GM19455 (cell line): ENCODE results near the gene ANKS1A.
"Not testable (repeated sequence)": the region's sequence is repeated elsewhere in the genome, so short reads cannot be mapped to it uniquely, and the experiment has no call there.

ENCODE experiments used
- ATAC-seq: cut with Tn5 transposase; IDR thresholded peaks from one replicate; pipeline ENCODE4 v1.9.1; 2021; ENCODE audit not compliant: unreplicated experiment

Gene ANKS1A

DNA sequence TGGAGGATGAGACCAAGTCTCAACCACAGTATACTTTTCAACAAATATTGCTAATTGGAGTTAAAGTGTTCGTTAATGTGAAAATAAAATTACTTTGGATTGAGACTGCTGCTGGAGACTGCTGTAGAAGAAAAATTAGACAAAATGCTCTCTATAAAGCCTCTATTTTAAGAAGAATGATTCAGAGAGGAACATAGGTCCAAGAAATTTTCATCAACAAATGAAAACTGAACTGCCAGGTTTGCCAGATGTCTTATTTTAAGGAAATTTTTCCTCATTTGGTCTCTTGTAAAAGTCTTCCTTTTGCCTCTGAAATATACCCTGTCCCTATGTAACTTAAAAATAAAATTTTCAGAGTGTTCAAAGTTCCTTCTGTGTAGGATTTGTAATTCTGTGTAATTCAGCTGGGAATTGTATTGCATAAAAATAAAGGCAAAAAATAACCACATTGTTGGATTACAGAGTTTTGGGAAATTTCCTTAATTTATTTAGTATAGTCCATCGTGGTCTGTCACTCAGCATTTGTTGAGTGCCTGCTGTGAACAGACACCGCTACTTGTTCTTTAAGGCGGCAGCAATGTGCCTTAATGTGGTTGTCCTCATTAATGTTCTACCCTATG is 27.4 kb downstream of the ANKS1A start:
- no peak for ATAC-seq

DNA sequence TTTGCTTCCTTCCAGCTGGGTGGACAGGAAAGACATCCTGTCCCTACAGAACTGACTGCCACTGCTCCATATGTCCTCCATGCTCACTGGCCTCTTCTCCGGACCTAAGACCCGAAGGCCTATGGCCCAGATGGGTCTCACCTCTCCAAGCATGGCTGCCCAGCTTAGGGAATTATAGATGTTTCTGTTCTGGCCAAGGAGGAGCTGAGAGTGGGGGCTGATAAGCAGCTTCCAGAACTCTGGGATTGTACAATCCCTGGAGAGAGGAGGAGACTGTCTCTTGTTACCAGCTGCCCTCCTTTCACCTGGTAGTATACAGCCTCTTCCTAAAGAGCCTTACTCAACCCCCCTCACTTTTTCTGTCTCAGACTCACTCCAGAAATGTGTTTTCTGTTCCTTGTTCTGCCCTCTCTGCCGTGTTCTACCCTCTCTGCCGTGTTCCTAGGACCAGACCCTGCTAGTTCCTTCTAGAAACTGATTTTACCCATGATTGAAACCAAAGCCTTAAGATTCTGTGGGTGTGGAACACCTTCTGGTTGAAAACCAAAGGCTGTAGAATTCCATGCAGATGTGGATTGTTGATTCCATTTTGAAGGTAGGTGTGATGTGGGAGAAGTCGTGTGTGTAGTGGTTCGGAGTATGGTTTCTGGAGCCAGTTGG is 28.7 kb downstream of the ANKS1A start:
- no peak for ATAC-seq

GRCh38 chr6:34919651-34920050 is 30.6 kb downstream of the ANKS1A start:
- ATAC-seq = no peak

DNA sequence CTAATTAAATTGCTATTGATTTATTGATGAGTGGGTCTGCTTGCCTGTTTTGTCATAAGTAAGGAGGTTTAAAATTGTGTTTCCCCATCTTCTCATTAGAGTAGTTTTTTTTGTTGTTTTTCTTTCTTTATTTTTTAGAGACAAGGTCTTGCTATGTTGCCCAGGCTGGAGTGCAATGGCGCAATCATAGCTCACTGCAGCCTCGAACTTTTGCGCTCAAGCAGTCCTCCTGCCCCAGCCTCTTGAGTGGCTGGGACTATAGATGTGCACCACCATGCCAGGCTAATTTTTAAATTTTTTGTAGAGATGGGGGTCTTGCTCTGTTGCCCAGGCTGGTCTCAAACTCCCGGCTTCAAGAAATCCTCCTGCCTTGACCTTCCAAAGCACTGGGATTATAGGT is 31.0 kb downstream of the ANKS1A start:
- no peak for ATAC-seq

GRCh38 chr6:34922177-34922663 is 33.2 kb downstream of the ANKS1A start:
- ATAC-seq = no peak

DNA sequence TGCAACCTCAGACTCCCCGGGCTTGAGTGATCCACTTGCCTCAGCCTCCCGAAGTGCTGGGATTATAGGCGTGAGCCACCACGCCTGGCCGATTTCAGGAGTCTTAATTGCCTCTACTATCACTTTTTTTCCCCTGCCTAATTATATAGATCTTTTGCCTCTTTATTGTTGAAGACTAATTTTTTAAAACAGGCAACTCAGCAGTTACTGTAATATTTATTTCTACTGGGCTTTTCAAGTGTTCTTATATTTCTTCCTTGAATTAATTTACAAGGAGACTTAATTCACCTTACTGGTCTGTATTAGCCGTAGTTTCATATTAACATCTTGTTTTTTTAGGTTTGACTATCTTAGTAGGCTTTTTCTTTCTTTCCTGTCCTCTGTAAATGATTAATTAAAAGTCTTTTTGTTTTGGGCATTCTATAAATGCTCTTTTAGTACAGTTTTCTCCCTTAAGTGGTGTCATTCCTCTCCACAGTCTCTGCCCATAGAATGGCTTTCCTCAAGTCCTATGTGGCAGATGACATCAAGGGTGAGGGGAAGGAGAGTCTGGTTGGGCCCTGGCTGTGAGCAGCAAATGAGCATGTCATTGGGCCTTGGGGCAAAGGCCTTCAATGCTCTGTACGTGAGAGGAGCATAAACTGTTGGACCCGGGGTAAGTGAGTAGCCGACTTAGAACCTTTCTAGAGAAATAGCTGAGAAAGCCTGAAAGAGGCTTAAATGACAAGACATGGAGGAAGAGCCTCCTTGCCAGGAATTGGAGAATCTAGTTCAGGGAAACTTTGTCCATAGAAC is 36.0 kb downstream of the ANKS1A start:
- no peak for ATAC-seq

DNA sequence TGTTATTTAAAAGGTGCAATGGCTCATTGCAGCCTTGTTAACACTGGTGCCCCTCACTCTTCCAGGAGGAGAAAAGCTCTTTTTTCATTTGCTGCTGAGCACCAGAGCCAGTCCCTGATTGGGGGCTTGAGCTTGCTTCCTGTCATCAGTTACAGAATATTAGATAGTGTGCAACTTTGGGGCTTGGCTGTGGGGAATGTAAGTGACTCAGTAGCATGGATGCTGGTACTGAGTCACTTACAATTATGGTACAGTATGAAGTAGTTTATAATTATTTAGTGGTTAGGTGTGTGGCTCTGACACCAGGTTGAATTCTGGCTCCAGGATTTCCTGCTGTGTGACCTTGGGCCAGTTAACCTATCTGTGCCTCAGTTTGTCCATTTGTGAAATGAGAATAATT is 37.6 kb downstream of the ANKS1A start:
- no peak for ATAC-seq

- ATAC-seq = no peak
Observed at GRCh38 chr6:34928220-34928619, 39.2 kb downstream of the ANKS1A start.

GRCh38 chr6:34928695-34929094 is 39.6 kb downstream of the ANKS1A start:
- ATAC-seq = no peak

GRCh38 chr6:34929241-34929978 is 40.4 kb downstream of the ANKS1A start:
- no peak for ATAC-seq

GRCh38 chr6:34930221-34930620 is 41.2 kb downstream of the ANKS1A start:
- ATAC-seq = no peak

- not testable (repeated sequence) for ATAC-seq
Observed at GRCh38 chr6:34932202-34932601, 43.1 kb downstream of the ANKS1A start.

DNA sequence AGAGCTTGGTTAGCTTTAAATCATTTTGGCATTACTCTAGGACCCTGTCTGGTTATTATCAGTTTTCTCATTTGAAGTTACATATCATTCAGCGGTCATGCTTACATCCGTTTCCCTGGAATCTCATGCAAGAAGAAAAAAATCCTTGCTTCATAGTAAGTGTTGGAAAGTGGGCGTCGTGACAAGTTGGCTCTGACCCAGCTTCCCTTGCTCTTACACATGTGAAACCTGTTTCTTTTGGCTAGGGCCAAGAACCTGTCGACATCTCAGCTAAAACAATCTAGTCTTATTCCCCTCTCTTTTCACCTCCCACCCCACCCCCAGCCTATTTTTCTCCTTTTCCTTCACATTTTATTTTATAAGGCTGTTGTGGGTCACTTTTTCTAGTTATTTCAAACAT is 45.5 kb downstream of the ANKS1A start:
- ATAC-seq = no peak

DNA sequence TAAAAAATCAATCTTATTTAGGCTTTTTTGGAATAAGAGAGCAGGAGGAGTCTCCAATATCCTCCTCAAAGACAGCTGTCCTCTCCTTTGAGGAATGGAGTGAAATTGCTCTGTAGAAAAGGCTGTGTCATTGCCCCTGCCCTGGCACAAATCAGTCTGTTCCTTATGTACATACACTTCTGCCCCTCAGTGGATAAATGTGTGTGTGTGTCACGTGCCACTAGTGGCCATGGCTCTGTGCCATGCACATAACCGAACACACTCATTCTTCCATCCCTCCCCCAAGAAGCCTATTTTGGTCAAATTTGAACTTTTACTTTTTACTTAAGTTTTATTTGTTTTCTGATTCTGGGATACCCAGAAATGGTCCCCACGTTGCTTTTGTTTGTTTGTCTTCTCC is 49.2 kb downstream of the ANKS1A start:
- ATAC-seq = no peak

DNA sequence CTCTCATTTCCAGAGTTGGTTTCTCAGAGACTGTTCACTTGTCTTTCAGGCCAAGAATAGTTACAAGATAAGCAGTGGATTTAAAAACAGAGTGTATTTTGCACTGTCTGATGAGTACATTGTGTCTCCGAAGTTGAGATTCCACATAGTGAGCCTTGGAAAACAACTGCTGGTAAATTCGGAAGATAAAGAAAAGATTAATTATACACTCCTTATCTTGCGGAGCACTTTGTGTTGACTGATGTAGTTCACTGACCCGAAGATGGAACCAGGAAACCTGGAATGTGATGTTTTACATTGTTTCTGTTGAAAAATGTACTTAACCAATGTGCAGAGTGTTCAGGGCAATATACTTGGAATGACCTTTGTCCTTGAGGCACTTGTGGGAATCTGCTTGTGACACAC is 51.0 kb downstream of the ANKS1A start:
- ATAC-seq = no peak

GRCh38 chr6:34941421-34941820 is 52.4 kb downstream of the ANKS1A start:
- no peak for ATAC-seq

GRCh38 chr6:34945317-34945716 is 56.3 kb downstream of the ANKS1A start:
- no peak for ATAC-seq

DNA sequence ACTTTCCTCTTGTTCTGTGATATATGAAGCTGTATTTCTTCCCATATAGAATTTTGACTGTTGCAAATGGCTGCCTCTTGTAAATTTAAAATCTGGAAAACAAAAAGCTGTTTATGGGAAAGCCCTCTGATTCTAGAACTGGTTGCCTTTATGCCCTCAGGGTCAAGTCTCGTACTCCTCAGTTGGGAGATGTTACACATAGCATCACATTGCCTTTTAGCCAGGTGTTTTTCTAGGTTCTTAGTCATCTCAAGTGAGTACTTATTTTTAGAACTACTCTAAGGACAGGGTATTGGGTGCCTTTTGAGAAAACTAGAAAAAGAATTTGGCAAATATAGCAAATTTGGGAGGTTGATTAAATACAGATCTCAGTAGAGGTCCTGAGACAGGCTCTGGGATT is 58.5 kb downstream of the ANKS1A start:
- no peak for ATAC-seq

DNA sequence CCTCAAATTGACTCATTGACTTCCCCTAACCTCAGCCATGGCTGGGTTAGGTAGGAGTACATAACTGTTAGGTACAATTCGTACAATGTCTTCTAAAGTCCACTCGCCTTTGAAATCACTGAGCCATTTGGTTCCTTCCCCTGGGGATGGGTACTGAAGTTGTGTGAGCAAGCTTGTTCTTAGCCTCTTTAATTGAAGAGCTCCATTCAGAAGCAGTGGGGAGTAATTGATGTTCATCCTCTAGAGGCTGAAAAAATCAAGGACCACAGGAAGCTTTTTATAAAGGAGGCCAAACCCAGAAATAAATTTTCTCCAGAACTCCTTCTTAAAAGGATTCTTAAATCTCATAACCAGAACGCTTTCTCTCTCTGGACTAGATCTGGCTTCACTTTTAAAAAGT is 60.6 kb downstream of the ANKS1A start:
- no peak for ATAC-seq

GRCh38 chr6:34950849-34951248 is 61.8 kb downstream of the ANKS1A start:
- no peak for ATAC-seq

DNA sequence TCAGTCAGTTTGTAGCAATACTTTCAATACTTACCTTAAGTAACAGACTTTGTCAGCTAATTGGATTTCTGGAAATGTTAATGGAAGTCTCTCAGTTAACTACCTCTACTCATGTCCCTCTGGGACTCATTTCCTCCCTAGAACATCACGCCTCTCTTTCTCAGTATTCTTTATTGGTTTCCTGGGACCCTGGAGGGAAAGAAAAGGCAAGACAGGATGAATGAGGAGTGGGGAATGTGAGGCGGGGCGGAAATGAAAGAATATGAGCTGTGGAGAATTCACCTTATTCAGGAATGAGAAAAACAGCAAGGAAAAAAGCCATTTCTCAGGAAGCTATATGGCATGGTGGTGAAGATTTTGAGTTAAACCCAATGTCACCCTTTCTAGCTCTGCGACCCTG is 62.7 kb downstream of the ANKS1A start:
- ATAC-seq = no peak
